Uterine smooth muscle cell (primary cell): ENCODE data around the gene HNRNPK. TPM values are rescaled to one million over a fixed set of nuclear protein-coding genes. Genes with fewer than 3 reads are reported as not detected.

ENCODE experiments used
- total RNA-seq: library from RNA; depleted of rRNA; stranded (reverse); fragments of >200 nt; gene quantifications from 2 replicates; pipeline ENCODE4 v1.2.3, GENCODE V29; 2014

The HNRNPK gene
- 444 and 756 TPM in 2 replicates for total RNA-seq

GRCh38 chr9:83979812-83980394, at the start of gene HNRNPK:
TSS of gene HNRNPK (minus strand) at chr9:83980215. CDS start at chr9:83978252, 1,963 bp downstream.

GRCh38 chr9:83980395-83981125, 545 bp upstream of the HNRNPK start, which contains the start of gene RMI1:
TSS of gene RMI1 (plus strand) at chr9:83980805. CDS start at chr9:84000987, 20,182 bp downstream.

GRCh38 chr9:83920927-83921707, 58.9 kb downstream of the HNRNPK start, which contains the start of gene KIF27:
TSS of gene KIF27 (minus strand) at chr9:83921432. CDS start at chr9:83915591, 5,841 bp downstream.

Other genes starting within 250 kb of the HNRNPK start
- 1.1 and 2.1 TPM in 2 replicates for gene GKAP1, start 162.4 kb downstream of the HNRNPK start, total RNA-seq
- 4.3 and 5.1 TPM in 2 replicates for gene KIF27, start 58.8 kb downstream of the HNRNPK start, total RNA-seq
- gene RMI1, start 590 bp upstream of the HNRNPK start, total RNA-seq: 7.4 and 13.1 TPM in 2 replicates